ENCODE results near the gene RTBDN. TPM values are rescaled to one million over a fixed set of nuclear protein-coding genes. Genes with fewer than 3 reads are reported as not detected.

RTBDN gene
- not detected for polyA plus RNA-seq

DNA sequence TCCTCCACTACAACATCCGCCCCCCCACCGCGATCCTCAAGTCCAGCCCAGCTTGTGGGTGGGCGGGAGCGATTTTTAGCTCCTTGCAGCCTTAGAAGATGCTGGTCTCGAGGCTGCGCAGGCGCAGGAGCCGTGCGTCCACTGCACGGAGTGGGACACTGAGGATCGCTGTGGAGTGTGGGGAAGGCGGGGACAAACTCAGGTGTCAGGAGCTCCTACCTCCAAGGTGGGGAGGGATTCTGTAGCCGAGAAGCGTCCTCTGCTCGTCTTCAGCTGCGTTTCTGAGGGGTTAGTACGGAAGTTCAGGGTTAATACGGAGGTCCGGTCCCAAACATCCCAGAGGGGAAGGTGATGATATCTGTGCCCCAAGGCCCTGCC, at the start of gene RTBDN:
Gene RTBDN (minus strand): TSS at position 14 of the 378 bp plus-strand sequence. CDS start 4,600 bp downstream, outside the sequence.
- H3K4me1 Mint-ChIP-seq: peaks cover 21 to 25% (median 21%) of the 10 kb centered on the region in 3 donors
- H3K27ac Mint-ChIP-seq: peak within 1 kb of the TSS; percentile 53 to 90 (median 62)
- H3K36me3 Mint-ChIP-seq: no peaks in the 10 kb centered on the region
- H3K4me3 Mint-ChIP-seq: peak within 1 kb of the TSS; percentile 61 to 90 (median 68)
- H3K27me3 Mint-ChIP-seq: peaks cover 79% of the 10 kb centered on the region
- H3K9me3 Mint-ChIP-seq: peaks cover 0 to 15% (median 6%) of the 10 kb centered on the region in 3 donors

DNA sequence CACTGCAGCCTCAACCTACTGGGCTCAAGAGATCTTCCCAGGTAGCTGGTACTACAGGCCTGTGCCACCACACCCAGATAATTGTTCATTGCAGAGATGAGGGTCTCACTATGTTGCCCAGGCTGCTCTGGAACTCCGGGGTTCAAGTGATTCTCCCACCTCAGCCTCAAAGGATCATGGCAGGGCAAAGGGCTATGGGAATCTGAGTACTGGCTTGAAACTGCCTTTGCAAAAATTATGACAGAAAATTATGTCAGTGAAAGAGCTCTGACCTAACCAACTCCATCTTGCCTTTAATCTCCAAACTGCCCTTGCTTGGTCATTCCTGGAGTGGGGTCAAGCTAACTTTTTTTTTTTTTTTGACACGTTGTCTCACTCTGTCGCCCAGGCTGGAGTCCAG, 48.2 kb upstream of the RTBDN start:
- peak overlapping the region in 1 of 3 donors; percentile 98 for H3K27ac Mint-ChIP-seq
- H3K9me3 Mint-ChIP-seq: peaks cover 0 to 9% (median 0%) of the 10 kb centered on the region in 3 donors
- peak overlapping the region in 3 of 4 donors; percentile 23 to 92 (median 44) for H3K4me3 Mint-ChIP-seq
- no peaks in the 10 kb centered on the region for H3K27me3 Mint-ChIP-seq
- peaks cover 3% of the 10 kb centered on the region for H3K36me3 Mint-ChIP-seq
- H3K4me1 Mint-ChIP-seq: peaks cover 10 to 15% (median 11%) of the 10 kb centered on the region in 3 donors

DNA sequence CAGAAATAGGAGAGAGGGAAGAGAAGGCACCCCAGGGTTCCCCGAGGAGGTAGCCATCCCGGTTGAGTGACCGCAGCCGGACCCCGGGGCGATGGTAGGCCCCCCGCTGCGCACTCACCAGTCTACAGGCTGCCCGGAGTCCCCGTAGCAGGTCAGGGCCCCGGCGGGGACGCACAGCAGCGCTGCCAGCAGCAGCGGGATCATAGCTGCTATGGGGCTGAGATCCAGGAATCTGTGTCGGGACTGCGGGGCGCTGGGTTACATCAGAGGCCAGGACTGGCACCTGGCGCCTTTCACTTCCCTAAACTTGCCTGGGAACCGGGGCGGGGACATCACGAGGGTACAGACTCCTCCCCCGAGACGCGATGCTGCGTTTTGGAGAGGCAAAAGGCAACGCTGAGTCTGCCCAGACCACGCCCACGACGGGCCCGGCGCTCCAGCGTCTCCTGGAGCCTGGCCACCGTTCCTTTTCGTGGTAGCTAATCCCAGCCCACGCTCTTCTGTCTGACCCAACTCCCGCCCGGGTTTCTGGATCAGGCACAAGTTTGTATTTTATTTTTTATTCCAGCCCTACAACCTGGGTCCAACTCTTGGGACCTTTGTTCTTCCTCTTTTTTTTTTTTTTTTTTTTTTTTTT, 46.9 kb upstream of the RTBDN start, which contains the start of gene DNASE2:
Gene DNASE2 (minus strand): TSS at position 278 of the 637 bp plus-strand sequence. CDS start 74 bp downstream, at position 204.
- peaks cover 3% of the 10 kb centered on the region for H3K36me3 Mint-ChIP-seq
- no peaks in the 10 kb centered on the region for H3K27me3 Mint-ChIP-seq
- peaks cover 0 to 9% (median 0%) of the 10 kb centered on the region in 3 donors for H3K9me3 Mint-ChIP-seq
- peaks cover 10 to 11% (median 11%) of the 10 kb centered on the region in 3 donors for H3K4me1 Mint-ChIP-seq
- H3K4me3 Mint-ChIP-seq: peak within 1 kb of the TSS; percentile 89 to 96 (median 92)
- peak within 1 kb of the TSS; percentile 98 to 100 (median 99) for H3K27ac Mint-ChIP-seq

DNA sequence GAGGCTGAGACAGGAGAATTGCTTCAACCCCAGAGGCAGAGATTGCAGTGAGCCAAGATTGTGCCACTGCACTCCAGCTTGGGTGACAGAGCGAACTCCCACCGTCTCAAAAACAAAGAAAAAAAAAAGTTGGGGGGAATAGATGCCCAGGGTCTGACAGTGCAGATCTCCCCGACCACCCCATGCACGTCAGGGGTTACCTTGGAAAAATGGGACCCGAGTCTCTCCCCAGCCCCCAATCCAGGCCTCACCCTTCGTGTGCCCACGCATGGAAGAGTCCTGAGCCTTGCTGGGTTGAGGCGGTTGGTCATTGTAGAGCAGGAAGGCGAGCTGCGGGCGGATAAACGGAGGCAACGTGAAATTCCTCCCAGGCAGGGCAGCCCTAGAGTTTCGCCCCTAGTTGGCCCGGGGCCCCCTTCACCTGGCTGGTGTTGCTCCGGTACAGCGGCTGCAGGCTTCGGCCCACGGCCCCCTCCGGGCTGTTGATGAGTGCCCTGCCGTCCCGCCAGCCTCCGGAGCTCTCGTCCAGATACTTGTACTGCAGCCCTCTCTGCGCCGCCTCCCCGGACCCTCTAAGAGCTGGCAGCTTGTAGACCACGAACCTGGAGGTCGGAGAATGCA, 46.3 kb upstream of the RTBDN start:
- Mint-ChIP-seq H3K36me3 (peaks cover 3% of the 10 kb centered on the region), H3K4me1 (peaks cover 10 to 11% (median 11%) of the 10 kb centered on the region in 3 donors), H3K27me3 (no peaks in the 10 kb centered on the region), H3K9me3 (peaks cover 0 to 9% (median 0%) of the 10 kb centered on the region in 3 donors), H3K4me3 (peak overlapping the region; percentile 89 to 96 (median 92)), H3K27ac (peak overlapping the region; percentile 98 to 100 (median 99))

DNA sequence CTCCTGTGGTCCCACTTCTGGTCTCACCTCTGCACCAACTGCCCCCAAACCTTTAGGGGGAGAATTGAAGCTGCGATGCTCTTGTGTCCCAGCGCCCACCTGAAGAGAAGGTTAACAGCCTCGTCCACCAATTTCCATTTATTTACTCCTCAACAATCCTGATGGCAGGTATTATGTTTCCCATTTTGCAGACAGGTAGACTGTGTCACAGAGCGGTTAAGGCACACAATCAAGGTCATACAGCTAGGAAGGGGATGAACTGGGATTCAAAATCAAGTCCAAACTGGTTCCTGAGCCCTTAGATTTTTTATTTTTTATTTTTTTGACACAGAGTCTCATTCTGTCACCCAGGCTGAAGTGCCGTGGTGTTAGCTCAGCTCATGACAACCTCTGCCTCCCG, 40.7 kb upstream of the RTBDN start:
- peaks cover 0 to 9% (median 4%) of the 10 kb centered on the region in 3 donors for H3K4me1 Mint-ChIP-seq
- H3K27me3 Mint-ChIP-seq: no peaks in the 10 kb centered on the region
- peaks cover 3 to 4% (median 4%) of the 10 kb centered on the region in 3 donors for H3K9me3 Mint-ChIP-seq
- peak overlapping the region in 1 of 3 donors; percentile 60 for H3K27ac Mint-ChIP-seq
- no peak overlapping the region for H3K4me3 Mint-ChIP-seq
- H3K36me3 Mint-ChIP-seq: peaks cover 8% of the 10 kb centered on the region

DNA sequence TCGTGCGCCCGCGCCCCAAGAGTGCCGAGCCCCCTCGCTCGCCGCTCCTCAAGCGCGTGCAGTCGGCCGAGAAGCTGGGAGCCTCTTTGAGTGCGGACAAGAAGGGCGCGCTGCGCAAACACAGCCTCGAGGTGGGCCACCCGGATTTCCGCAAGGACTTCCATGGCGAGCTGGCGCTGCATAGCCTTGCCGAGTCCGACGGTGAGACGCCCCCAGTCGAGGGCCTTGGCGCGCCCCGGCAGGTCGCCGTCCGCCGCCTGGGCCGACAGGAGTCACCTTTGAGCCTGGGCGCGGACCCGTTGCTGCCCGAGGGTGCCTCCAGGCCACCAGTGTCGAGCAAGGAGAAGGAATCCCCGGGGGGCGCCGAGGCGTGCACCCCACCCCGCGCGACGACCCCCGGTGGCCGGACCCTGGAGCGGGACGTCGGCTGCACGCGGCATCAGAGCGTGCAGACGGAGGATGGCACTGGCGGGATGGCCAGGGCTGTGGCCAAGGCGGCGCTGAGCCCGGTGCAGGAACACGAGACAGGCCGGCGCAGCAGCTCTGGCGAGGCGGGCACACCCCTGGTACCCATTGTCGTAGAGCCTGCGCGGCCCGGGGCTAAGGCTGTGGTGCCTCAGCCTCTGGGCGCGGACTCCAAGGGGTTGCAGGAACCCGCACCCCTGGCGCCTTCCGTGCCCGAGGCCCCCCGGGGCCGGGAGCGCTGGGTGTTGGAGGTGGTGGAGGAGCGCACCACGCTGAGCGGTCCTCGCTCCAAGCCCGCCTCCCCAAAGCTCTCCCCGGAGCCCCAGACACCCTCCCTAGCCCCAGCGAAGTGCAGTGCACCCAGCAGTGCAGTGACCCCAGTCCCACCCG, 39.7 kb upstream of the RTBDN start:
- peaks cover 9% of the 10 kb centered on the region for H3K36me3 Mint-ChIP-seq

DNA sequence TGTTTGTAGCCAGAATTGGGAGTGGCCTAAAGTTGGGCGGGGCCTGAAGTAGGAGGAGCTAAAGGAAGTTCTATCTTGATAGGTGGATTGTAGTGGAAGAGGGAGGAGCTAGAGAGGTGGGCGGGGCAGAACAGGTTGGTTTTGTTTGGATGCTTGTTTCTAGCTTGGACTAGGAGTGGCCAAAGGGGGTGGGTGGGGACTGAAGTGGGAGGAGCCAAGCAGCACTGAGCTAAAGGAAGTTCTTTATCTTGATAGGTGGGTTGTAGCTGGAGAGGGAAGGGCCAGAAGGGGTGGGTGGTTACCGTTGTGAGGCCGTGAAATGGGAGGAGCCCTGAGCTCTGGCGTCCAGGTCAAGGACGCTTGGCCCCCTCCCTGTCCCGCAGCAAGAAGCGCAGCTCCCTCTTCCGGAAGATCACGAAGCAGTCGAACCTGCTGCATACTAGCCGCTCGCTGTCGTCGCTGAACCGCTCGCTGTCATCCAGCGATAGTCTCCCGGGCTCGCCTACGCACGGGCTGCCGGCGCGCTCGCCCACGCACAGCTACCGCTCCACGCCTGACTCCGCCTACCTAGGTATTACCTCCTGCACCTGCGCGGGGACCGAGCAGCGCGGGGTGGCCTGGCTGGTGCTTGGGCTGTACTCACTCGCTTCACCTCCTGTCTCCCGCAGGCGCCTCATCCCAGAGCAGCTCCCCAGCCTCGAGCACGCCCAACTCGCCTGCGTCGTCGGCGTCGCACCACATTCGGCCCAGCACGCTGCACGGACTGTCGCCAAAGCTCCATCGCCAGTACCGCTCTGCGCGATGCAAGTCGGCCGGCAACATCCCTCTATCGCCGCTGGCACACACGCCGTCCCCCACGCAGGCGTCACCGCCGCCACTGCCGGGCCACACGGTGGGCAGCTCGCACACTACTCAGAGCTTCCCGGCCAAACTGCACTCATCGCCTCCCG, 38.8 kb upstream of the RTBDN start:
- H3K27me3 Mint-ChIP-seq: no peaks in the 10 kb centered on the region
- H3K9me3 Mint-ChIP-seq: peaks cover 3 to 4% (median 4%) of the 10 kb centered on the region in 3 donors
- peaks cover 0 to 5% (median 3%) of the 10 kb centered on the region in 3 donors for H3K4me1 Mint-ChIP-seq

More for the DNA sequence above, 39.7 kb upstream of the RTBDN start:
- Mint-ChIP-seq H3K27ac (no peak overlapping the region), H3K4me3 (no peak overlapping the region), H3K4me1 (peaks cover 0 to 5% (median 3%) of the 10 kb centered on the region in 3 donors), H3K9me3 (peaks cover 3 to 4% (median 4%) of the 10 kb centered on the region in 3 donors), H3K27me3 (no peaks in the 10 kb centered on the region)

DNA sequence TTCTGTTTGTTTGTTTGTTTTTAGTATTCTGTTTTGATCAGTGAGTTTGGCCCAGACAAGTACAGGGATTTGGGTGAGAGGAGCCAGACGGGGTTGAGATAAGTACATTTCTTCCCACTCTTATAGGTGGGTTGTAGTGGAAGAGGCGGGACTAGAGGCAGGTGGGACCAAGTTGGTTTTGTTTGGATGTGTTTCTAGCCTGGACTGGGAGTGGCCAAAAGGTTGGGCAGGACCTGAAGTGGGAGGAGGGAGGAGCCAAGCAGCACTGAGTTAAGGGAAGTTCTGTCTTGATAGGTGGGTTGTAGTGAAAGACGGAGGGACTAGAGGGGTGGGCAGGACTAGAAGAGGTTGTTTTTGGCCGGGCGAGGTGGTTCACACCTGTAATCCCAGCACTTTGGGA, 37.9 kb upstream of the RTBDN start:
- peak overlapping the region in 1 of 4 donors; percentile 37 for H3K4me3 Mint-ChIP-seq

More for the DNA sequence above, 38.8 kb upstream of the RTBDN start:
- H3K27ac Mint-ChIP-seq: peak overlapping the region in 1 of 3 donors; percentile 64
- H3K4me3 Mint-ChIP-seq: peak overlapping the region in 3 of 4 donors; percentile 8 to 73 (median 30)
- peaks cover 9% of the 10 kb centered on the region for H3K36me3 Mint-ChIP-seq

DNA sequence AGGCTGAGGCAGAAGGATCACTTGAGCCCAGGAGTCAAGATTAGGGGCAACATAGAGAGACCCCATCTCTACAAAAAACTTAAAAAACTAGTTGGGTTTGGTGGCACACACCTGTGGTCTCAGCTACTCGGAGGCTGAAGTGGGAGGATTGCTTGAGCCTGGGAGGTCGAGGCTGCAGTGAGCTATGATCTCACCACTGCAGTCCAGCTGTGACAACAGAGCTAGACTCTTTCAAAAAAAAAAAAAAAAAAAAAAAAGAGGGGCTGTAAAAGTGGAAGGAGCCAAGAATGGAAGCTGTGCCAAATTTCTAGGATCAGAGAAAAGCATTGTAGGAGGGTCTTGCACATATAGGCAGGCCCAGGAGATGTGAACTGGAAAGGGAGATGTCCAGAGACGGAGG, 37.3 kb upstream of the RTBDN start:
- Mint-ChIP-seq H3K36me3 (peaks cover 6% of the 10 kb centered on the region), H3K27me3 (peaks cover 3% of the 10 kb centered on the region), H3K4me1 (peaks cover 4 to 8% (median 6%) of the 10 kb centered on the region in 3 donors), H3K27ac (peak overlapping the region in 2 of 3 donors; percentile 39 to 64), H3K9me3 (peaks cover 3 to 4% (median 4%) of the 10 kb centered on the region in 3 donors), H3K4me3 (peak overlapping the region in 1 of 4 donors; percentile 37)

More for the DNA sequence above, 37.9 kb upstream of the RTBDN start:
- peaks cover 6% of the 10 kb centered on the region for H3K36me3 Mint-ChIP-seq
- no peaks in the 10 kb centered on the region for H3K27me3 Mint-ChIP-seq
- H3K9me3 Mint-ChIP-seq: peaks cover 3 to 4% (median 4%) of the 10 kb centered on the region in 3 donors
- peaks cover under 1 to 5% (median 4%) of the 10 kb centered on the region in 3 donors for H3K4me1 Mint-ChIP-seq
- H3K27ac Mint-ChIP-seq: peak overlapping the region in 1 of 3 donors; percentile 64

DNA sequence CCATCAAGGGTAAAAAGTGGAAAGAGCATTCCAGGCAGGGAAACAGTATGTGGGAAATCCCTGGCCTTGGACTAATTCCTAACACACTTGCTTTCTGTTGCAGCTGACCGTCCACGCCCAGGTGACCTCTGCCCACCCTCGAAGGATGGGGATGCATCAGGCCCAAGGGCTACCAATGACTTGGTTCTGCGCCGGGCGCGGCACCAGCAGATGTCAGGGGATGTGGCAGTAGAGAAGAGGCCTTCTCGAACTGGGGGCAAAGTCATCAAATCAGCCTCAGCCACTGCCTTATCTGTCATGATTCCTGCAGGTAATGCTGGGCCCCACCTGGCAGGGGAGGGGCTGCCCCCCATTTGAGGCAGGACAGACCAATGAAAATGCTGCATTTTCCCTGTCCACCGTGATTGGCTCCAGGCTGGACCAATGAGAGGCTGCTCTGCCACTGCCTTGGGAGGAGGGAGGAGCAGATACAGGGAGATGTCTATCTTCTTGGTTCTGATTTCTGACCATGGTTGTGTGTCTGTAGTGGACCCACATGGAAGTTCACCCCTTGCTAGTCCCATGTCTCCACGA, 34.2 kb upstream of the RTBDN start:
- H3K9me3 Mint-ChIP-seq: peaks cover 3 to 4% (median 4%) of the 10 kb centered on the region in 3 donors
- peak overlapping the region in 1 of 4 donors; percentile 14 for H3K4me3 Mint-ChIP-seq
- peaks cover 9% of the 10 kb centered on the region for H3K27me3 Mint-ChIP-seq
- peaks cover 4 to 7% (median 6%) of the 10 kb centered on the region in 3 donors for H3K4me1 Mint-ChIP-seq
- H3K27ac Mint-ChIP-seq: no peak overlapping the region
- H3K36me3 Mint-ChIP-seq: peaks cover 3% of the 10 kb centered on the region

DNA sequence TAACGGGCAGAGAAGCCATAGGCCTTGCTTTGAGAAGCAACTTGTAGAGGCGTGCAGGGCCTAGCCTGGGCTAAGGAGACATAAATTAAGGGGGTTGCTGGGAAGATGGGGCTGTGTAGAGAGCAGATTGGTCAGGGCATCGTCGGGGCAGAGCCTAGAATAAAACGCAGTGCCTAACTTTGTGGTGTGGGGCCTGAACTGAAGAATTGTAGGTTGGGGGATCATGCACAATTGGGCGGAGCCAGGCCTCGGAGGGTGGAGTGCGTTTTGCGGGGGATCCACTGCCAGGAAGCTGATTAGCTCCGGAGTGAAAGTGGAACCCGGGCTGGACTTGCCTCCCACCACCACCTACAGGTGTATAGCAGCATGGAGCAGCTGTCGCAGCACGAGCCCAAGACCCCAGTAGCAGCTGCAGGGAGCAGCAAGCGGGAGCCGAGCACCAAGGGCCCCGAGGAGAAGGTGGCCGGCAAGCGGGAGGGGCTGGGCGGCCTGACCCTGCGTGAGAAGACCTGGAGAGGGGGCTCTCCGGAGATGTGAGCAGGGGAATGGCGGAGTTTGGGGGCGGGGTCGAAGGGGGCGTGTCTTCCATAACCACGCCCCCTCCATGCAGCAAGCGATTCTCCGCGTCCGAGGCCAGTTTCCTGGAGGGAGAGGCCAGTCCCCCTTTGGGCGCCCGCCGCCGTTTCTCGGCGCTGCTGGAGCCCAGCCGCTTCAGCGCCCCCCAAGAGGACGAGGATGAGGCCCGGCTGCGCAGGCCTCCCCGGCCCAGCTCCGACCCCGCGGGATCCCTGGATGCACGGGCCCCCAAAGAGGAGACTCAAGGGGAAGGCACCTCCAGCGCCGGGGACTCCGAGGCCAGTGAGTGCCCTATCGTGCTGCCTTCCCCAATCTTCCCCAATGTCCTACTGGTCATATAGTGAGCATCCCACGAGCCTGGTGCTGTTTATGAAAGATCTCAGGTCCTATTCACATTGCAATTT, 33.0 kb upstream of the RTBDN start:
- H3K9me3 Mint-ChIP-seq: peaks cover 0 to 4% (median 3%) of the 10 kb centered on the region in 3 donors
- H3K27ac Mint-ChIP-seq: peak overlapping the region in 1 of 3 donors; percentile 61
- H3K36me3 Mint-ChIP-seq: peaks cover 3% of the 10 kb centered on the region
- peaks cover 3 to 7% (median 4%) of the 10 kb centered on the region in 3 donors for H3K4me1 Mint-ChIP-seq
- peak overlapping the region; percentile 75 to 93 (median 86) for H3K4me3 Mint-ChIP-seq
- peaks cover 9% of the 10 kb centered on the region for H3K27me3 Mint-ChIP-seq

DNA sequence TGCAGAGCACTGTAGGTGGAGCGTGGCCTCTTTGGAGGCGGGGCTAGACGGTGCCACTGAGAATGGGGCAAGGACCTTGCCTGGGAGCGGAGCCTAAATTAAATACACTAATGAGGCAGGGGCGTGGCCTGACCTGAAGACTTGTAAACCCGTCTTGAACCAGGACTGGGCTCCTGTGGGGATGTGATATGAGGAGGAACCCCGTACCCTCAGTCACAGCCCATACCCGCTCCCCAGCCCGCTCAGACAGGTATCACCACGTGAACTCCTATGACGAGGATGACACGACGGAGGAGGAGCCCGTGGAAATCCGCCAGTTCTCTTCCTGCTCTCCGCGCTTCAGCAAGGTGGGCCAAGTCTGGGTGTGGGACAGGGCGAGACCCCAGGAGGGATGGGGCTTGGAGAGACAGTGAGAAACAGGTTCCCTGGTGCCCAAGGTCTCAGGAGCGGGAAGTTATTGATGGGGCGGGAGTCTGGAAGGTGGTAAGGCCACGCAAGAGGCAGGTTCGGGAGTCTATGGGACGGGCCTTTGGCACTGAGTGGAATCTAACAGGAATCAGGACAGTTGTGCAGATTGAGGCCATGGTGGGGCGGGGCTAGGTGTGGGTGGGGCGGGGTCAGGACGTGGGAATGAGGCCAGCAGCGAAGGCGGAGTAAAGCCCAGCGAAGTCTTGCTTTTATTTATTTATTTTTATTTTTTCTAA, 32.2 kb upstream of the RTBDN start:
- H3K27me3 Mint-ChIP-seq: peaks cover 9% of the 10 kb centered on the region
- peaks cover 3 to 4% (median 3%) of the 10 kb centered on the region in 3 donors for H3K4me1 Mint-ChIP-seq
- peaks cover 3% of the 10 kb centered on the region for H3K36me3 Mint-ChIP-seq
- peak overlapping the region; percentile 62 to 92 (median 79) for H3K4me3 Mint-ChIP-seq
- no peaks in the 10 kb centered on the region for H3K9me3 Mint-ChIP-seq
- H3K27ac Mint-ChIP-seq: no peak overlapping the region

Measured in IgD-negative memory B cell (primary cell).